GM12873 (cell line): ENCODE results near the gene EPB41L1.

Source experiments
- TF ChIP-seq, protein P1 (sequence below): IDR thresholded peaks from 2 replicates; pipeline ENCODE4 v1.5.1; 2012; ENCODE audit warnings: low read depth, mild to moderate bottlenecking, moderate library complexity, low read length, control low read depth; ENCODE audit not compliant: insufficient read depth; ENCODE audit errors: missing control alignments

EPB41L1 gene

DNA sequence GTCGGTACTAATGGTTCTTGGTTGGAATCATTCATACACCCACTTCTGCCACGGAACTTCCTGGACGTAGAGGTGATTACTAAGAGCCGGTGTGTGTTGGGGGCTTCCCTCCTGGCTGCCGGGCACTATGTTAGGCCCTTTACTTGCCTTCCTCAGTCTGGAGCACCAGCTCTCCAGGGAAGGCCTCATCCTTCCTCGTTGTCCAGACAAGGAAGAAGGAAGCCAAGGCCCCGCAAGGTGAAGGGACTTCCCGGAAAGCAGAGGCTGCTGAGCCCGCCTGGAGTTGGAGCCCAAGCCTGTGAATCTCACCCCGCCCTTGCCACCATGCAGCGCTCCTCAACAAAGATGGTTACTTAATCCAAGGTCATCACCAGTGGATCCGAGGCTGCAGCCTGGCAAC lies 107.9 kb downstream of the EPB41L1 start:
- TF ChIP-seq, protein P1, sequence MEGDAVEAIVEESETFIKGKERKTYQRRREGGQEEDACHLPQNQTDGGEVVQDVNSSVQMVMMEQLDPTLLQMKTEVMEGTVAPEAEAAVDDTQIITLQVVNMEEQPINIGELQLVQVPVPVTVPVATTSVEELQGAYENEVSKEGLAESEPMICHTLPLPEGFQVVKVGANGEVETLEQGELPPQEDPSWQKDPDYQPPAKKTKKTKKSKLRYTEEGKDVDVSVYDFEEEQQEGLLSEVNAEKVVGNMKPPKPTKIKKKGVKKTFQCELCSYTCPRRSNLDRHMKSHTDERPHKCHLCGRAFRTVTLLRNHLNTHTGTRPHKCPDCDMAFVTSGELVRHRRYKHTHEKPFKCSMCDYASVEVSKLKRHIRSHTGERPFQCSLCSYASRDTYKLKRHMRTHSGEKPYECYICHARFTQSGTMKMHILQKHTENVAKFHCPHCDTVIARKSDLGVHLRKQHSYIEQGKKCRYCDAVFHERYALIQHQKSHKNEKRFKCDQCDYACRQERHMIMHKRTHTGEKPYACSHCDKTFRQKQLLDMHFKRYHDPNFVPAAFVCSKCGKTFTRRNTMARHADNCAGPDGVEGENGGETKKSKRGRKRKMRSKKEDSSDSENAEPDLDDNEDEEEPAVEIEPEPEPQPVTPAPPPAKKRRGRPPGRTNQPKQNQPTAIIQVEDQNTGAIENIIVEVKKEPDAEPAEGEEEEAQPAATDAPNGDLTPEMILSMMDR: no peak

DNA sequence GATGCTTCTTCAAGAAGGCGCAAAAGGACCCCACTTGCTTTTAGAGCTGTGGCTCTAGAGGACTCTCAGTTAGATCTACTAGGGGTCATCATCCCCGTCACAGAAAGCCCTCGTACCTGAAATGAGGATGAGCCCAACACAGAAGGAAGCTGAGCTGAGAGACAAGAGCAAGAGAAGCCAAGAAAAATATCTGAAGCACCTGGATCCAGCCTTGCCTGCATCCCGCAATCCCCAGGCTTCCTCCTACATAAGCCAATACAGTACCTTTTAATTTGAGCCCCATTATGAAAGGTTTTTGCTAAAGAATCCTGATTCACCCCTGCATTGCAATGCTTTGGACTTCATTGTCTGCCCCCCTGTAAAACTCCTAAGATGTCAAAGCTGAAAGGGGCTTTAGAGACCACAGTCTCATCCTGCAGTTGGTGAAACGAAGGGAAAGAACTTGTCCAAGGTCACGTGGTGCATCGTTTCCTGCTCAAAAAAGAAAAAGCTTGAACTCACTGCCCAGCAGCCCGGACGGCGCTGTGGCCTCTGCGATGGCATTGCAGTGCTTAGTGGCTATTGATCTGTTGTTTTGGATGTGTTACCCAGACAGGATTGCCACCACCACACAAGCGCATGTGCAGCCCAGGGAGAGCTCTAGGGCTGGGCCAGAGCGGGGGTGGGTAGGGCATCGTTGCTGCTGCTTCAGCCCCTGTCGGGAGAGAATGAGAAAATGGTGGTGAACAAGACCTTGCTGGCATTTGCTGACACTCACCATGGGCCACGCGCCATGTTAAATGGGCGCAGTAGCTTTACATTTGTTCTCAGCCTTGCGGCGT lies 110.1 kb downstream of the EPB41L1 start:
- TF ChIP-seq, protein P1: no peak

DNA sequence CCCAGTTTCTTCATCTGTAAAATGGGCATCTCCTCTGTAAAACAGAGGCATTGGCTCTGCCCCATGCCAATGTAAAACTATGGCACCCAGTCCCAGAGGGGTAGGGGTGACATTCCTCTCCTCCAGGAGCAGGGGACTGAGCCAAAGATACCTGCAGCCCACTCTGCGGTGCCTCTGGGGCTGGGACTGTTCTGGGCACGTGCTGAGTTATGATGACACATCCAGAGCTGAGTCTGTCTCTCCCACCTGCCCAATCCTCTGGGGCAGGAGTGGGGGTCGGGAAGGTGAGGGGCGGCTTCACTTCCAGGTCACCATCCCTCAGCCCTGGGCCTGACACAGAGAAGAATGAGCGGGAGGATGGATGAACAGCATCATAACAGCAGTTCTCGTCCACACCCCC lies 111.6 kb downstream of the EPB41L1 start:
- TF ChIP-seq, protein P1: no peak

DNA sequence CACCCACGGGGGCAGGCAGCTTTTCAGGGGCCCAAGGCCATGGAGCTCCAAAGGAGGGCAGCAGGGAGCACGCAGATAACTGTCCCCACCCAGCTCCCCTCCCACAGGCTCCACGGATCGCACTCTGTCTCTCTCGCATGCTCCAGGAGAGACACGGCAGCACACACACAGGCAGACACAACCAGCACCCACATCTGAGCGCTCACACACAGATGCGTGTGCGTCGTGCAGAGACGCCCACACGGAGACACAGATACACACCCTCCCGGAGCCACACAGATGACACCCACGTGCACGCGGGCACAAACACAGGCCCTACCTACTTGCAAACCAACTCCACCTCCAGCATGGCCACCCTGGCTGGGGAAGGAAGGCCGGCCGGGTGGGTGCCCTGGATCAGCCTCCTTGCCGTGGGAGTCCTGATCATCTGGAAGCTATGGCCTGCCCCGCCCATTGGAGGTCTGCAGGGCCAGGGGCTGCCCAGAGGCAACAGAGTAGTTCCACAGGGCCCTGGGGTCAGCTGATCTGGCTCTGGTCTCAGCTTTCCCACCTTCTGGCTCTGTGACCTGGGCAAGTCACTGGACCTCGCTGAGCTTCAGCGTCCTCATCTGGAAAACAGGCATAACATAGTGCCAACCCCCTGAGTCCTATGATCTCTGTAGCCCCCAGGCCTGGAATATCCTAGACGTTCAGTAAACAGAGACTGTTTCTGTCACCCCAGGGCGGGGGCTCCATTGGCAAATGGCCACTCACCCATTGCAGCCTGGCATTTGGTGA lies 113.3 kb downstream of the EPB41L1 start:
- TF ChIP-seq, protein P1: no peak

DNA sequence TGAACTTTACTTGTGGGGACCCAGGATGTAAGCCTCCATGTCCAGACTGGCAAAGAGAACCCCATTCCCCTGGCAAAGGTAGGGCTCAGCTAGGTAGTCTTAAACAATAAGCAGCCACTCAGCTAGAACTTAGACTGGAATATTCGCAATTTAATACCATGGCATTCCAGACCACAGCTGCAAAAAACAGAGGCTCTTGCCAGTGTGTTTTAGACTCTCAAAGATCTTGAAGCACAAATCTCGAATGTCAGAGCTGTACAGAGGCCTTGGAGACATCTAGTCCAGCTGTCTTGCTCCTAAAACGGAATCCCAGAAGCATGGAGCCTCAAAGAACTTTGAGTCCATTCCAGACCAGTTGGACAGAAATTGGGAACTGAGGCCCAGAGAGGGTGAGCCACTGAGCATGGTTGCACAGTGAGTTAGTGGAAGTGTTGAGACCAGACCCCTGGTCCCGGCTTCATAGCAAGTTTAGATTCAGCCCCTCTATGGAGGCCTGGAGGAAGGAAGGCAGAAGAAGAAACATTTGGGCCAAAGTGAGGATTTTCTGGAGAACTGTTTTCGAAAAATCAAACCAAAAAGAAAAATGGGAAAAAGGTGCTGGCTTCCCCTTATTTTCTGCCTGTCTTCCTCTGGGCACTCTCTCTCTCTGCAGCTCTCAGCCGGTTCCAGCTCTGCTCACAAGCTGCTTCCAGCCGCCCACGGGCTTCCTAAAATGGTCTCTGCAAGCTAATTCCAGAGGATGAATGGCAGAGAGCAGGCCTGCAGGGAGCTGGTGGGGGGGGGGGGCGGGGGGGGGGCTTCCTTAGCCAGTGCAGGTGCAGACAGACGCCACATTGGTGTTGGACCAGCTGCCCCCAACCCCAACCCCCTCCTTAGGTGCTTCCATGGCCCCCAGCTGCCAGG lies 114.2 kb downstream of the EPB41L1 start:
- TF ChIP-seq, protein P1: no peak

DNA sequence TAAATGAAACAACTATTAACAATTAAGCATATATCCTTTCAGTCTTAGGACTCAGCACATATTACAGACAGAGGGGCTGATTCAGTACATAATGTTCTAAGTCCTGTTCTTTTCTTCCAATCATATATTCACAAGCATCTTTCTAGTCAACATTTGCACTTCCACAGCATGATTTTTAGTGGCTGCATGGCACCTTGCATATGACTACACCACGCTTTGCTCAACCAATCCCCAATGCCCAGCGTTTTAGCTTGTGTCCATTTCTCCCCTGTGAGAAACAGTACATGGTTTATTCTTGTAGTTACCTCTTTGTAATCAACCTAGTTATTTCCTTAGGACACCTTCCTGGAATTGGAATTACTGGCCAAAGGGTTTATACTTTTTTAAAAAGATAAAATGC lies 115.0 kb downstream of the EPB41L1 start:
- TF ChIP-seq, protein P1: no peak
